RKO (cell line): Measurements from ENCODE around the gene PTGES3L.
"Not testable (repeated sequence)": the region's sequence is repeated elsewhere in the genome, so short reads cannot be mapped to it uniquely, and the experiment has no call there.

Experiments
- DNase-seq: peaks from one replicate; pipeline ENCODE4 v3.0.0-alpha.2; 2016; ENCODE audit warnings: low spot score

PTGES3L gene

DNA sequence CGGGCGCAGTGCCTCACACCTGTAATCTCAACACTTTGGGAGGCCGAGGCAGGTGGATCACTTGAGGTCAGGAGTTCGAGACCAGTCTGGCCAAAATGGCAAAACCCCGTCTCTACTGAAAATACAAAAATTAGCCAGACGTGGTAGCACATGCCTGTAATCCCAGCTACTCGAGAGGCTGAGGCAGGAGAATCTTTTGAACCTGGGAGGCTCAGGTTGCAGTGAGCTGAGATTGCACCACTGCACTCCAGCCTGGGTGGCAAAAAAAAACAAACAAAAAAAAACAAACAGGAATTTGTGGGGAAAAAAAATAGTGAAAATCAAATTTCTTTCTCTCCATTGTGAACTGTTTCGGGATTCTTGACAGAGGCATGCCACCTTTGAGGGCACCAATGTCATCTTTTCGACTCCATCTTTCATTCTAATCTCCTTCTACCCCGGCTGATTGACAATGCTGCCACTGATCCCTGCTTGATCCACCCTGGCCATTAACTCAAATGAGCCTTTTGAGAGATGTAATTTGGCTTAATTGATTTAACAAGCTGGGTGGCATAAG, 60.3 kb downstream of the PTGES3L start:
- not testable (repeated sequence) for DNase-seq

DNA sequence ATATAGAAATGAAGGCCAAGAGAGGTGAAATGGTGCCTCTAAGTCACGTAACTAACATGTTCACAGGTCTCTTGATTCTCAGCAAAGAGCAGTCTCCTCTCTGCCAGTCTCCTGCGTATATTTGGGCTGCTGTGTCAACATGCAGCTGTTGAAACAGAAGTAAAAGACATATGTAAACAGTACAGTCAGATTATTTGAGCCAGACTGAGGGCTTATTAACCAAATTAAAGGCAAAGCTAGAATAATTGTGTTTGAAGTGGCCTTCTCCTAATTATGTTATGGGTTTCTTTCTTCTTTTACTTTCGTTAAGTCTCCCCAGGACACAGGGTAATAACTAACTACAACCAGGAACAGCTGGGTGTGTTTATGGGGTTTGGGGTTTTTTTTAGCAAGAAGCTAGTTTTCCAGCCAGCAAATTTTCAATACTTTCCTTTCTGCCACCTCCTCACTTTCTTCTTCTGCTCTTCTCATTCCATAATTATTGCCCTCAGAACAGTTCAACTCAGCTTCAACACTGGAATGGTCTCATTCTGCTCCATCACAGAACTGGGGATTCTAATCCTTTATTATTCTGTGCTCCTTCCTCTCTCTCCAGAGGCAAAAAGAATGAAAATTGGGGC, 60.9 kb downstream of the PTGES3L start:
- no peak for DNase-seq
